Osteoblast (primary cell): ENCODE results near the gene PICK1. TPM values are rescaled to one million over a fixed set of nuclear protein-coding genes. Genes with fewer than 3 reads are reported as not detected.

Experiments
- total RNA-seq: library from RNA; depleted of rRNA; stranded (reverse); fragments of >200 nt; gene quantifications from 2 replicates; pipeline ENCODE4 v1.2.3, GENCODE V29; 2012

Gene PICK1
- total RNA-seq, 1 donor, result 15.6 TPM

Other genes with a start within 250 kb of the PICK1 start
- gene GCAT, start 249.5 kb upstream of the PICK1 start, total RNA-seq, result 25.9 and 26.8 TPM in 2 replicates
- gene GALR3, start 234.0 kb upstream of the PICK1 start, total RNA-seq, result not detected in 2 replicates
- gene ANKRD54, start 213.1 kb upstream of the PICK1 start, total RNA-seq, result 20.6 and 23.9 TPM in 2 replicates
- 280 and 330 TPM in 2 replicates for gene EIF3L, start 208.0 kb upstream of the PICK1 start, total RNA-seq
- 29.5 and 36.9 TPM in 2 replicates for gene MICALL1, start 151.1 kb upstream of the PICK1 start, total RNA-seq
- gene C22orf23, start 103.8 kb upstream of the PICK1 start, total RNA-seq, result 0.29 and 0.72 TPM in 2 replicates
- 14.8 and 18.6 TPM in 2 replicates for gene POLR2F, start 103.7 kb upstream of the PICK1 start, total RNA-seq
- not detected in 2 replicates for gene SOX10, start 72.8 kb upstream of the PICK1 start, total RNA-seq
- gene SLC16A8, start 26.8 kb downstream of the PICK1 start, total RNA-seq, result not detected in 2 replicates
- 0.88 and 1.1 TPM in 2 replicates for gene BAIAP2L2, start 53.3 kb downstream of the PICK1 start, total RNA-seq
- 12.3 and 17.7 TPM in 2 replicates for gene PLA2G6, start 124.4 kb downstream of the PICK1 start, total RNA-seq
- 16.5 and 22.4 TPM in 2 replicates for gene MAFF, start 144.6 kb downstream of the PICK1 start, total RNA-seq
- 29.8 and 30.0 TPM in 2 replicates for gene TMEM184B, start 215.6 kb downstream of the PICK1 start, total RNA-seq